ENCODE results near the gene WDR83.

GRCh38 chr19:12723381-12723640 is 56.7 kb downstream of the WDR83 start:
- no peak for TF ChIP-seq CTCF (IDR thresholded peaks at IDR 0.05)
- no peak for TF ChIP-seq POLR2A (IDR thresholded peaks at IDR 0.05; ENCODE audit: low read depth)
- TF ChIP-seq EP300 (IDR thresholded peaks at IDR 0.05) = no peak
